WERI-Rb-1 (cell line): ENCODE data around the gene ANKH.

Experiments used
- DNase-seq: peaks from one replicate; pipeline ENCODE4 v3.0.0-alpha.2; 2020
- H3K27ac ChIP-seq: fragments of 250-450 bp; sonication (Bioruptor Pico); 2 replicates; pipeline ENCODE4 v1.5.1; 2020; ENCODE audit warnings: mild to moderate bottlenecking, moderate library complexity
- H3K27me3 ChIP-seq: fragments of 250-450 bp; sonication (Bioruptor Pico); 2 replicates; pipeline ENCODE4 v1.5.1; 2021; ENCODE audit warnings: mild to moderate bottlenecking, low read depth, moderate library complexity; ENCODE audit not compliant: insufficient read depth, severe bottlenecking
- H3K36me3 ChIP-seq: fragments of 250-450 bp; sonication (Bioruptor Pico); 2 replicates; pipeline ENCODE4 v1.5.1; 2020; ENCODE audit warnings: mild to moderate bottlenecking, moderate library complexity
- H3K4me3 ChIP-seq: 2 replicates; pipeline ENCODE4 v1.5.1; 2011; ENCODE audit warnings: low read depth, mild to moderate bottlenecking, control low read depth, low read length
- H3K9me3 ChIP-seq: fragments of 250-450 bp; sonication (Bioruptor Pico); 2 replicates; pipeline ENCODE4 v1.5.1; 2021; ENCODE audit warnings: mild to moderate bottlenecking, moderate library complexity; ENCODE audit not compliant: severe bottlenecking
- CTCF ChIP-seq: IDR thresholded peaks from 2 replicates; pipeline ENCODE4 v1.5.1; 2011; ENCODE audit warnings: low read depth, mild to moderate bottlenecking, control low read depth, inconsistent platforms, low read length

ANKH gene

GRCh38 chr5:14748180-14748900 is 123.2 kb downstream of the ANKH start:
- Histone ChIP-seq H3K27me3 (no peaks in the 10 kb centered on the region), H3K9me3 (no peaks in the 10 kb centered on the region), H3K4me3 (no peak overlapping the region), H3K36me3 (peaks cover 29% of the 10 kb centered on the region), H3K27ac (no peak overlapping the region)
- no peak for DNase-seq
- no peak for TF ChIP-seq CTCF

GRCh38 chr5:14745753-14746152 is 125.8 kb downstream of the ANKH start:
- Histone ChIP-seq H3K9me3 (no peaks in the 10 kb centered on the region), H3K36me3 (peaks cover 32% of the 10 kb centered on the region), H3K27ac (no peak overlapping the region), H3K27me3 (no peaks in the 10 kb centered on the region), H3K4me3 (no peak overlapping the region)
- TF ChIP-seq CTCF = no peak
- no peak for DNase-seq

- H3K9me3 ChIP-seq = no peaks in the 10 kb centered on the region
- no peak for DNase-seq
- H3K36me3 ChIP-seq = peaks cover 32% of the 10 kb centered on the region
- no peak overlapping the region for H3K4me3 ChIP-seq
- H3K27ac ChIP-seq = no peak overlapping the region
- no peaks in the 10 kb centered on the region for H3K27me3 ChIP-seq
- TF ChIP-seq CTCF = no peak
Measured at GRCh38 chr5:14745188-14745563, 126.4 kb downstream of the ANKH start.

GRCh38 chr5:14744296-14745187 is 127.0 kb downstream of the ANKH start:
- H3K4me3 ChIP-seq = no peak overlapping the region
- H3K27me3 ChIP-seq = no peaks in the 10 kb centered on the region
- no peak overlapping the region for H3K27ac ChIP-seq
- H3K9me3 ChIP-seq = no peaks in the 10 kb centered on the region
- TF ChIP-seq CTCF = no peak
- peaks cover 36% of the 10 kb centered on the region for H3K36me3 ChIP-seq
- no peak for DNase-seq

- H3K4me3 ChIP-seq = no peak overlapping the region
- H3K9me3 ChIP-seq = no peaks in the 10 kb centered on the region
- H3K27ac ChIP-seq = no peak overlapping the region
- no peaks in the 10 kb centered on the region for H3K27me3 ChIP-seq
- no peak for TF ChIP-seq CTCF
- H3K36me3 ChIP-seq = peaks cover 33% of the 10 kb centered on the region
- DNase-seq = no peak
Measured at GRCh38 chr5:14743601-14744295, 127.8 kb downstream of the ANKH start.
